GM13976 (cell line): Measurements from ENCODE around the gene BEAN1.

Experiments
- DNase-seq: peaks from one replicate; pipeline ENCODE4 v3.0.0; 2012; ENCODE audit warnings: low spot score
- in situ Hi-C: fragments of 300-500 bp; cut with MboI; formaldehyde crosslinking; loops from one replicate; pipeline ENCODE4 v1.12.0; 2022; ENCODE audit warnings: low sequenced_read_pairs, mixed read lengths, inconsistent platforms; ENCODE audit not compliant: unreplicated experiment
- TF ChIP-seq, protein P1 (sequence below): IDR thresholded peaks from 2 replicates; pipeline ENCODE4 v1.5.1; 2012; ENCODE audit warnings: borderline replicate concordance, mild to moderate bottlenecking; ENCODE audit not compliant: insufficient read depth; ENCODE audit errors: extremely low read depth, missing control alignments, control extremely low read depth

The BEAN1 gene

DNA sequence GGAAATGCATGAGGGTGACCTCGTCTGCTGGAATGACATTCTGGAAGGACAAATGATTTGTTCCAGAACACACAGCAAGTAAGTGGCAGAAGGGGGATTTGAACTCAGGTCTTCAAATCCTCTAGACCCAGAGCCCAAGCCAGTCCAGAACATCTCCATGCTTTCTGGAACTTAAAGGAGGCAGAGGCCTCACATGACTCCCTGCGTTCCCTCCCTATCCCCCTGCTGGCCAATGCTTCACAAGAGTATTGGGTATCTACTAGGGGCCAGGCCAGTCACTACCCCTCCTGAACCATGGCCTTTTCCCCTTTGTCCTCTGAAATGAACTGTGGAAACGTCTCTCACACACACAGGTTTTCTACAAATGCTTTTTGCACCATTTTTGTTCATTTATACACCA is 7.6 kb upstream of the BEAN1 start:
- TF ChIP-seq, protein P1, sequence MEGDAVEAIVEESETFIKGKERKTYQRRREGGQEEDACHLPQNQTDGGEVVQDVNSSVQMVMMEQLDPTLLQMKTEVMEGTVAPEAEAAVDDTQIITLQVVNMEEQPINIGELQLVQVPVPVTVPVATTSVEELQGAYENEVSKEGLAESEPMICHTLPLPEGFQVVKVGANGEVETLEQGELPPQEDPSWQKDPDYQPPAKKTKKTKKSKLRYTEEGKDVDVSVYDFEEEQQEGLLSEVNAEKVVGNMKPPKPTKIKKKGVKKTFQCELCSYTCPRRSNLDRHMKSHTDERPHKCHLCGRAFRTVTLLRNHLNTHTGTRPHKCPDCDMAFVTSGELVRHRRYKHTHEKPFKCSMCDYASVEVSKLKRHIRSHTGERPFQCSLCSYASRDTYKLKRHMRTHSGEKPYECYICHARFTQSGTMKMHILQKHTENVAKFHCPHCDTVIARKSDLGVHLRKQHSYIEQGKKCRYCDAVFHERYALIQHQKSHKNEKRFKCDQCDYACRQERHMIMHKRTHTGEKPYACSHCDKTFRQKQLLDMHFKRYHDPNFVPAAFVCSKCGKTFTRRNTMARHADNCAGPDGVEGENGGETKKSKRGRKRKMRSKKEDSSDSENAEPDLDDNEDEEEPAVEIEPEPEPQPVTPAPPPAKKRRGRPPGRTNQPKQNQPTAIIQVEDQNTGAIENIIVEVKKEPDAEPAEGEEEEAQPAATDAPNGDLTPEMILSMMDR: no peak
- no peak for DNase-seq
- in situ Hi-C loops: loop anchor here (10.0 to 25.0 kb wide), 2 partner anchors 165 to 443 kb away; no protein-coding TSS in a partner anchor

DNA sequence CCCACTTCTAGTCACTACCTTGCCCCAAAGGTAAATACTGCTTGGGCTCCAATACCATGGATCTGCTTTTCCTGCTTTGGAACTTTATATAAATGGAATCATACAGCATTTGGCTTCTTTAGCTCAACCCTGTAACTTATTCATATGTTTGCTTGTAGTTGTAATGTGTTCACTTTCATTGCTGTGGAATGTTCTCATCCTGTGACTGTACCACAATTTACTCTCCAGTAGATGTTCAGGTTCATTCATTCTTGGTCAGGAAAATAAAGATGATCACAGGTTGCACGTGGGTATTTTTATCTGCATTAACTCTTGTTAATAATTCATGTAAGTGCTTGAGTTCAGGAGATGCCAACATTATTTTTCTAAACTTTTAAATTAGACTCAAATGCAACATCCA is 6.7 kb upstream of the BEAN1 start:
- in situ Hi-C loops: loop anchor here (5.0 to 25.0 kb wide), 2 partner anchors 72 to 442 kb away; no protein-coding TSS in a partner anchor
- TF ChIP-seq, protein P1: no peak
- DNase-seq: no peak

DNA sequence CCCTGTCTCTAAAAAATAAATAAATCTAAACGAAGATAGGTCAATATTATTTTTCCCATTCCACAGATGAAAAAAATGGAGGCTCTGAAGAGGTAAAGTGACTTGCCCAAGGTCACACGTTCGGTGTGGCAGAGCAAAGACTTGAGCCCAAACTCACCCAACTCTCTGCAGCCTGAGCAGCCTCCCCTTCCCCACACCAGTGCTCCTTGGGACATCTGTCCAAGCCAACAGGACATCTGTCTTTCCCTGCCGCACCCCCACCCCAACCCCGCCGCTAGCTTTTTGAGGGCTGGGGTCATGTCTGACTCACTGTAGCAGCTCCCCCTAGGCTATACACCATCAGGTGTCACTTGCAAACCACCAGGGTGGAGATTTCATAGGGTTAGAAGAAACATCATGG is 5.2 kb upstream of the BEAN1 start:
- DNase-seq: no peak
- TF ChIP-seq, protein P1: no peak
- in situ Hi-C loops: loop anchor here (5.0 to 25.0 kb wide), 2 partner anchors 70 to 440 kb away; no protein-coding TSS in a partner anchor

DNA sequence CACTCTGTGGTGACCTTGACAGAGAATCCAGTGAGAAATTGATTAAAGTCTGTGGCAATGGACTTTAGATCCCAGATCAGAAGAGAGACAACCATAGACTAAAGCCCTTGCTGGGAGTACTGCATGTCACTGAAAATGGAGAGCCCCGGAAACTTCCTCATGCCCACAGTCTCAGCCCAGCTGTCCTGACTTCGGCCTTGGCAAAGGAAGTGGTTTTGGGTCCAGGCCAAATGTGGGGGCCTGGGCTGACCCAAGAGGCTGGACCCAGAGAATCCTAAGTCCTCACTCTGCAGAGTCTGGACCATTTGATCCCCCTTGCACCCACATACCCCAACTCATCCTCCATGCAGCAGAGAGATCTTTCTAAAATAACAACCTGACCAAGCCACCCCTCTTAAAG is 4.7 kb upstream of the BEAN1 start:
- TF ChIP-seq, protein P1: no peak
- DNase-seq: no peak
- in situ Hi-C loops: loop anchor here (5.0 to 25.0 kb wide), 2 partner anchors 70 to 440 kb away; no protein-coding TSS in a partner anchor

DNA sequence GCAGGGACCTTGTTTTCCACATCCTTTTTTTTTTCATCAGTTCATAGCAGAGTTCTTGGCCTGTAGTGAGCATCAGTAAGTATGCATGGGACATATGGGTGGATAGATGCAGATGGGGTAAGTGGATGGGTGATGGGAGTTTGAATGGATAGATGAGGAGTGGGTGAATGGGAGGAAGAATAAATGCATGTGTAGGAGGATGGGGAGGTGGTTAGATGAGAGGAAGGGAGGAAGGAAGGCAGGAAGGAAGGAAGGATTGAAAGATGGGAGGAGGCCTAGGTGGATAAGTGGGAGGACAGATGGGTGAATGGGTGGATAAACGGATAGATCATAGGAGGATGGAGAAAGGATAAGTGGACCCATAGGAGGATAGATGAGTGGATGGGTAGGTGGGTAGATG is 3.9 kb upstream of the BEAN1 start:
- in situ Hi-C loops: loop anchor here (5.0 to 25.0 kb wide), 2 partner anchors 69 to 439 kb away; no protein-coding TSS in a partner anchor
- DNase-seq: no peak
- TF ChIP-seq, protein P1: no peak

DNA sequence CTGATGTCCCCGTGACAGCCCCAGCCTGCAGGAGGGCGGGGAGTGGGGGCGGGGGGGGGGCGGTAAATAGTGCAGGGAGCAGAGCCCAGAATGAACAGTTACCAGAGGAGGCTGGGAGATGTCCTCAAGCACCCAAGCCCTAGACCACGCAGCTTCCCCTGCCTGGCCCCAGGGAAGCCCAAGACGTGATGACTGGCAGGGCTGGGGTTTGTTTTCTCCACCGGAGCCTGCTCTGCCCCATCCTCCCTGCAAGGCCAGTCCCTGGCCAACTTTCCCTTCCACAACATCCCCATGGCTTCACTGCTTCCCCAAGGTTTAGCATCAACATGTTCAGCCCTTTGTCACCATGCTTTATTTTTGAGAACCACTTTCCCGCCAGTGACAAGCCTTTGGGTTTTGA is 1.4 kb upstream of the BEAN1 start:
- DNase-seq: no peak
- TF ChIP-seq, protein P1: no peak
- in situ Hi-C loops: no loop called here
